Measurements from ENCODE around the gene ADGRB3.

DNA sequence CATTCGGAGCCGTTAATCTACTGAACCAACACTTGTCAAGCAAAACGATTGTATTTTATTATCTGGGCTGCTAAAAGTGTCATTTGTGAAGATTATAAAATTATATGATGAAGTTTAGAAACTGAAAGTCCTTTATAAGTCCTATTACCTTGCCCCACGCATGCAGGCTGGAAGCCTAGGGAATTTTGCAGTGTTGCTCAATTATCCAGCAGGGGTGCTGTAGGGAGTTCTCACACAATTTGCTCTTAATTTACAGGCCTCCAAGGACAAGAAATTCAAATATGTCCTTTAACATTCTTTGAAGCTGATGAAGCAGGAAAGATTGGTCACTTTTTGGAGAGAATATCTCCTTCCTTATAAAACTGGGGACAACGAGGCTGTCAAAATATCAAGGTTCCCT lies 792.8 kb downstream of the ADGRB3 start:
- TF ChIP-seq ETV6 (conservative IDR thresholded peaks at IDR 0.05 in 1 of 2, IDR thresholded peaks at IDR 0.05 in 1 of 2; ENCODE audit: borderline replicate concordance in 1 of 2, low read depth in 1 of 2), result no peak
- no peak for TF ChIP-seq POLR2A (IDR thresholded peaks at IDR 0.05; ENCODE audit: low read depth, low read length)
- TF ChIP-seq YY1 (IDR thresholded peaks at IDR 0.05; ENCODE audit: low read depth, low read length), result no peak
- no peak for TF ChIP-seq ESRRA (IDR thresholded peaks at IDR 0.05; ENCODE audit: low read length)
- no peak for TF ChIP-seq RCOR1 (conservative IDR thresholded peaks at IDR 0.05; ENCODE audit: low read depth, low read length)
- no peak for TF ChIP-seq PML (IDR thresholded peaks at IDR 0.05; ENCODE audit: low read length)
- TF ChIP-seq CEBPB (IDR thresholded peaks at IDR 0.05; ENCODE audit: borderline replicate concordance in 1 of 2, low read depth in 2 of 2, low read length in 2 of 2), result no peak
- no peak for TF ChIP-seq SRF (IDR thresholded peaks at IDR 0.05; ENCODE audit: low read depth in 2 of 2, low read length in 2 of 2)
- no peak for TF ChIP-seq MTA3 (IDR thresholded peaks at IDR 0.05; ENCODE audit: borderline replicate concordance, low read length)
- no peak for TF ChIP-seq EP300 (IDR thresholded peaks at IDR 0.05; ENCODE audit: borderline replicate concordance in 1 of 2, control insufficient read depth in 1 of 2, low read depth in 2 of 2, low read length in 2 of 2)
- no peak for TF ChIP-seq CTCF (IDR thresholded peaks at IDR 0.05 in 2 of 3, conservative IDR thresholded peaks at IDR 0.05 in 1 of 3; ENCODE audit: control insufficient read depth in 2 of 3, extremely low read depth in 1 of 3, insufficient read depth in 1 of 3, low read depth in 3 of 3, low read length in 3 of 3)
- no peak for TF ChIP-seq TCF12 (IDR thresholded peaks at IDR 0.05; ENCODE audit: low read depth, low read length)
